Myocyte (in vitro differentiated cells): ENCODE results near the gene MNAT1. TPM values are rescaled to one million over a fixed set of nuclear protein-coding genes. Genes with fewer than 3 reads are reported as not detected.
"Not testable (repeated sequence)": the region's sequence is repeated elsewhere in the genome, so short reads cannot be mapped to it uniquely, and the experiment has no call there.

Source experiments
- DNase-seq: peaks from one replicate; pipeline ENCODE4 v3.0.0-alpha.2; 2012; ENCODE audit warnings: low read depth
- polyA plus RNA-seq: library from polyadenylated mRNA; unstranded; fragments of >200 nt; gene quantifications from one replicate; pipeline ENCODE4 v1.2.1, GENCODE V29; 2012; ENCODE audit warnings: missing spikeins
- total RNA-seq: library from RNA; depleted of rRNA; stranded (reverse); fragments of >200 nt; gene quantifications from 2 replicates; pipeline ENCODE4 v1.2.3, GENCODE V29; 2014

MNAT1 gene
- 83.7 and 88.6 TPM in 2 replicates for total RNA-seq
- polyA plus RNA-seq = 33.6 TPM

- DNase-seq = peak; percentile 87
Observed at GRCh38 chr14:60734465-60735242, at the start of gene MNAT1. Gene MNAT1 (plus strand): TSS chr14:60734761. CDS start chr14:60734863, 102 bp downstream.

GRCh38 chr14:60686865-60687264, 47.7 kb upstream of the MNAT1 start:
- no peak for DNase-seq

- DNase-seq = no peak
Observed at GRCh38 chr14:60691383-60692113, 43.0 kb upstream of the MNAT1 start.

GRCh38 chr14:60695327-60695726, 39.2 kb upstream of the MNAT1 start:
- DNase-seq = no peak

GRCh38 chr14:60700598-60700997, 34.0 kb upstream of the MNAT1 start:
- DNase-seq = no peak

- no peak for DNase-seq
Observed at GRCh38 chr14:60705100-60705499, 29.5 kb upstream of the MNAT1 start.

GRCh38 chr14:60707858-60708257, 26.7 kb upstream of the MNAT1 start:
- no peak for DNase-seq

- DNase-seq = no peak
Observed at GRCh38 chr14:60710494-60710893, 24.1 kb upstream of the MNAT1 start.

- DNase-seq = no peak
Observed at GRCh38 chr14:60713513-60713912, 21.0 kb upstream of the MNAT1 start.

GRCh38 chr14:60720391-60720790, 14.2 kb upstream of the MNAT1 start:
- no peak for DNase-seq

GRCh38 chr14:60720962-60721325, 13.6 kb upstream of the MNAT1 start:
- DNase-seq = no peak

- DNase-seq = peak; percentile 83
Observed at GRCh38 chr14:60721326-60722106, 13.0 kb upstream of the MNAT1 start.

- no peak for DNase-seq
Observed at GRCh38 chr14:60722107-60722356, 12.5 kb upstream of the MNAT1 start.

- peak; percentile 86 for DNase-seq
Observed at GRCh38 chr14:60722357-60723115, 12.0 kb upstream of the MNAT1 start.

- peak; percentile 57 for DNase-seq
Observed at GRCh38 chr14:60723116-60723906, 11.2 kb upstream of the MNAT1 start.

GRCh38 chr14:60723907-60724618, 10.5 kb upstream of the MNAT1 start, which contains the start of gene SIX4:
Gene SIX4 (minus strand): TSS chr14:60724351. CDS start chr14:60724074, 277 bp downstream.
- DNase-seq = peak; percentile 91

GRCh38 chr14:60731291-60731690, 3.3 kb upstream of the MNAT1 start:
- not testable (repeated sequence) for DNase-seq

- DNase-seq = no peak
Observed at GRCh38 chr14:60732840-60733483, 1.6 kb upstream of the MNAT1 start.

- DNase-seq = peak; percentile 22
Observed at GRCh38 chr14:60735416-60735815, 855 bp downstream of the MNAT1 start.
